GM21528 (cell line): Measurements from ENCODE around the gene TUBB4A.

Source experiments
- ATAC-seq: cut with Tn5 transposase; IDR thresholded peaks from one replicate; pipeline ENCODE4 v1.9.1; 2021; ENCODE audit warnings: mild to moderate bottlenecking, moderate library complexity; ENCODE audit not compliant: unreplicated experiment, low FRiP score

The TUBB4A gene

GRCh38 chr19:6448045-6448444 lies 54.1 kb downstream of the TUBB4A start:
- ATAC-seq, result no peak

GRCh38 chr19:6446452-6446851 lies 55.7 kb downstream of the TUBB4A start:
- ATAC-seq, result no peak
